Measurements from ENCODE around the gene CSMD2. TPM values are rescaled to one million over a fixed set of nuclear protein-coding genes. Genes with fewer than 3 reads are reported as not detected.

CSMD2 gene
- total and polyA plus RNA-seq, 8 donors: 0.20 to 0.81 (median 0.47) TPM

GRCh38 chr1:33898406-33898805, 266.6 kb downstream of the CSMD2 start:
- Histone ChIP-seq H3K27me3 (peaks cover 0 to 9% of the 10 kb centered on the region in 2 donors), H3K4me3 (no peak overlapping the region), H3K9me3 (no peaks in the 10 kb centered on the region), H3K4me1 (no peaks in the 10 kb centered on the region), H3K36me3 (no peaks in the 10 kb centered on the region), H3K27ac (no peak overlapping the region)
- no peak for TF ChIP-seq CTCF (IDR thresholded peaks at IDR 0.05)
- intact Hi-C loops (cut with DNase I): no loop called here
- DNase-seq (no peak), ATAC-seq (no peak)

GRCh38 chr1:33897092-33897725, 267.8 kb downstream of the CSMD2 start:
- no peak for DNase-seq
- intact Hi-C loops (cut with DNase I): no loop called here
- no peaks in the 10 kb centered on the region for H3K9me3 ChIP-seq
- H3K4me1 ChIP-seq: no peaks in the 10 kb centered on the region
- no peaks in the 10 kb centered on the region for H3K36me3 ChIP-seq
- no peak overlapping the region for H3K27ac ChIP-seq
- H3K4me3 ChIP-seq: no peak overlapping the region
- H3K27me3 ChIP-seq: no peaks in the 10 kb centered on the region
- TF ChIP-seq CTCF (IDR thresholded peaks at IDR 0.05): no peak
- ATAC-seq: no peak

- DNase-seq (no peak), ATAC-seq (no peak)
- no peaks in the 10 kb centered on the region for H3K27me3 ChIP-seq
- no peak for TF ChIP-seq CTCF (IDR thresholded peaks at IDR 0.05)
- intact Hi-C loops (cut with DNase I): no loop called here
- H3K9me3 ChIP-seq: no peaks in the 10 kb centered on the region
- no peak overlapping the region for H3K4me3 ChIP-seq
- H3K36me3 ChIP-seq: no peaks in the 10 kb centered on the region
- H3K4me1 ChIP-seq: no peaks in the 10 kb centered on the region
- no peak overlapping the region for H3K27ac ChIP-seq
These were observed 269.1 kb downstream of the CSMD2 start for GRCh38 chr1:33895976-33896375.

- Histone ChIP-seq H3K4me1 (no peaks in the 10 kb centered on the region), H3K36me3 (no peaks in the 10 kb centered on the region), H3K4me3 (no peak overlapping the region), H3K27me3 (no peaks in the 10 kb centered on the region), H3K27ac (no peak overlapping the region), H3K9me3 (no peaks in the 10 kb centered on the region)
- no peak for TF ChIP-seq CTCF (IDR thresholded peaks at IDR 0.05)
- no peak for ATAC-seq
- intact Hi-C loops (cut with DNase I): no loop called here
- no peak for DNase-seq
These were observed 269.6 kb downstream of the CSMD2 start for GRCh38 chr1:33895396-33895795.

- no peak for TF ChIP-seq CTCF (IDR thresholded peaks at IDR 0.05)
- no peaks in the 10 kb centered on the region for H3K9me3 ChIP-seq
- no peaks in the 10 kb centered on the region for H3K27me3 ChIP-seq
- H3K36me3 ChIP-seq: no peaks in the 10 kb centered on the region
- no peaks in the 10 kb centered on the region for H3K4me1 ChIP-seq
- no peak overlapping the region for H3K27ac ChIP-seq
- intact Hi-C loops (cut with DNase I): no loop called here
- peak; percentile 71 for ATAC-seq
- H3K4me3 ChIP-seq: no peak overlapping the region
- no peak for DNase-seq
These were observed 271.7 kb downstream of the CSMD2 start for GRCh38 chr1:33893147-33893830.
